Kidney epithelial cell (primary cell): ENCODE measurements around the gene SERPINA1. TPM values are rescaled to one million over a fixed set of nuclear protein-coding genes. Genes with fewer than 3 reads are reported as not detected.

Experiments used
- DNase-seq: peaks from one replicate; pipeline ENCODE4 v3.0.0-alpha.2; 2010; ENCODE audit warnings: low read depth
- H3K27me3 ChIP-seq: 2 replicates; pipeline ENCODE4 v1.6.0; 2011; ENCODE audit warnings: low read length; ENCODE audit not compliant: control insufficient read depth, insufficient read depth
- H3K36me3 ChIP-seq: 2 replicates; pipeline ENCODE4 v1.5.1; 2011; ENCODE audit warnings: low read length; ENCODE audit not compliant: control insufficient read depth, insufficient read depth
- H3K4me3 ChIP-seq: 2 replicates; pipeline ENCODE4 v1.5.1; 2011; ENCODE audit warnings: low read depth, mild to moderate bottlenecking, control low read depth, low read length
- CTCF ChIP-seq: IDR thresholded peaks from 2 replicates; pipeline ENCODE4 v1.5.1; 2011; ENCODE audit warnings: mild to moderate bottlenecking, moderate library complexity, low read length, control low read depth, inconsistent platforms; ENCODE audit not compliant: insufficient read depth, poor library complexity, severe bottlenecking
- total RNA-seq: library from RNA; depleted of rRNA; stranded (reverse); fragments of >200 nt; gene quantifications from 2 replicates; pipeline ENCODE4 v1.2.3, GENCODE V29; 2015

The SERPINA1 gene
- total RNA-seq, 1 donor from 2014 or later = 23.2 TPM

- no peak for DNase-seq
- Histone ChIP-seq H3K27me3 (no peaks in the 10 kb centered on the region), H3K4me3 (no peak overlapping the region), H3K36me3 (no peaks in the 10 kb centered on the region)
- no peak for TF ChIP-seq CTCF
These were observed 4.1 kb upstream of the SERPINA1 start for GRCh38 chr14:94392510-94392935.

GRCh38 chr14:94391281-94391975 is 3.0 kb upstream of the SERPINA1 start:
- TF ChIP-seq CTCF = no peak
- H3K27me3 ChIP-seq = no peaks in the 10 kb centered on the region
- no peak overlapping the region for H3K4me3 ChIP-seq
- DNase-seq = no peak
- H3K36me3 ChIP-seq = no peaks in the 10 kb centered on the region

DNA sequence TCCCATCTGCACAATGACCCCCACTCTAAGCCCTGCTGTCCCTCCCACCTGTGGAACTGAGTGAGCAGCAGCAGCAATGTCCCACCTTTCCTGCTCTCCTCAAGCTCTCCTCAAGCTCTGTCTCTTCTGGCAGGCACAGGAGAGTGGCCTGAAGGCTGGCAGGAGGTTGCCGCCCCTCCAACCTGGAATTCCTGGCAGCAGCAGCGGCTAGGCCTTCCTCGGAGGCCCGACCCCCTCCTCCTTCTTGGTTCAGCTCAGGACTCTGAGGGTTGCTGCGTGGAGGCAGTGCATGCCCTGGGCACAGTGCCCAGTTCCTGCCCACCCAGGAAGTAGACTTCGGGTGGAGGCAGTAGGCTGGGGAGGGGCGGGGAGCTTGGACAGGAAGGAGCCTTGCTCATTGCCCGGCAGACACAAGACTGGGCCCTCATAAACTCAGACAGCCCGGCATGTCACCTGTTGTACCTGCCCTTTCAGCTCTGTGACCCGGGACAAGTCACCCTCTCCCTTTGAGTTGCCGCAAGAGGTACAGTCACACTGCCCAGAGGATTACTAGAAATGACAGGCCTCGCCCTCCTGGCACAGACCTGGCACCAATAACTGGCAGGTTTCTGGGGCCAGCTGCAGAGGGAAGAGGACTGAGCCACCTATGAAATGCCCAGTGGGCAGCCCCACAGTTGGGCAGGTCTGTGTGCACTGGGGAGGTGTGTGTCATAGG is 2.1 kb upstream of the SERPINA1 start:
- H3K36me3 ChIP-seq = no peaks in the 10 kb centered on the region
- no peak for TF ChIP-seq CTCF
- no peak for DNase-seq
- no peaks in the 10 kb centered on the region for H3K27me3 ChIP-seq
- no peak overlapping the region for H3K4me3 ChIP-seq

DNA sequence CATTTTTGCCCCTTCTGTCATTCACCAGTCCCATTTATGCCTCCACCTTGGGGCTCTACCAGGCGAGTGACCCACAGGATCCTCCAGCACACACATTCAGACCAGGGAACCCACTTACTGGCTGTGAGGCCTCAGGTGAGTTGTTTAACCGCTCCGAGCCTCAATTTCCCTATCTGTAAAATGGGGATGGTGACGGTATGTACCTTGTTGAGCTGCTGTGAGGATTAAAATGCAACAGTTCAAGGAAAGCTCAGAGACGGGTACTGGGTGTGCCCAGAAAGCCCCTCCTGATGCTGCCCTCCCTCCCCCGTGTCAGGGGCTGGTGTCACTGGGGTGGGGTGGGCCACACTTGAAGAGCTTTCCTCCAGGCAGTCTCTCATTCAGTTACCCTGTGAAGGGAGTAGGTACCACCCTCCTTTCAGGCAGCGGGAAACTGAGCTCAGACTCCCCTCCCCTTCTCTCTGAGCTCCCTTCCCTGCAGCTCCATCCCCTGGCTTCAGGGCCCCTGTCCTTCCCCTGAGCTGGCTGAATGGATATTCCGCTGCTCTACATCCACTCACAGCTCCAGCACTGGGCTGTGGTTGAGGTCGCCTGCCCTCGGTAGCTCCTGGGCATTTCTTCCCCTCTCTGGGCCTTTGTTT is 1.4 kb upstream of the SERPINA1 start:
- no peak for TF ChIP-seq CTCF
- no peaks in the 10 kb centered on the region for H3K27me3 ChIP-seq
- no peak overlapping the region for H3K4me3 ChIP-seq
- DNase-seq = no peak
- H3K36me3 ChIP-seq = no peaks in the 10 kb centered on the region

- DNase-seq = no peak
- Histone ChIP-seq H3K4me3 (no peak overlapping the region), H3K36me3 (no peaks in the 10 kb centered on the region), H3K27me3 (no peaks in the 10 kb centered on the region)
- TF ChIP-seq CTCF = no peak
These were observed 685 bp upstream of the SERPINA1 start for GRCh38 chr14:94389104-94389469.
